Endometrial microvascular endothelial cells (primary cell): ENCODE results near the gene UBTF. TPM values are rescaled to one million over a fixed set of nuclear protein-coding genes. Genes with fewer than 3 reads are reported as not detected.

Source experiments
- total RNA-seq: library from RNA; depleted of rRNA; stranded (reverse); fragments of >200 nt; gene quantifications from one replicate; pipeline ENCODE4 v1.2.3, GENCODE V29; 2015; ENCODE audit errors: inconsistent ontology term

The UBTF gene
- total RNA-seq, 1 donor from 2014 or later, result 46.0 TPM

Other genes starting within 250 kb of the UBTF start
- gene NAGS, start 215.1 kb downstream of the UBTF start, total RNA-seq, result 19.8 TPM
- gene TMEM101, start 204.7 kb downstream of the UBTF start, total RNA-seq, result 43.9 TPM
- 61.8 TPM for gene LSM12, start 153.0 kb downstream of the UBTF start, total RNA-seq
- 65.1 TPM for gene G6PC3, start 148.9 kb downstream of the UBTF start, total RNA-seq
- gene HDAC5, start 96.0 kb downstream of the UBTF start, total RNA-seq, result 6.2 TPM
- 6.1 TPM for gene HROB, start 77.7 kb downstream of the UBTF start, total RNA-seq
- gene ASB16, start 49.0 kb downstream of the UBTF start, total RNA-seq, result not detected
- 49.2 TPM for gene TMUB2, start 32.7 kb downstream of the UBTF start, total RNA-seq
- gene ATXN7L3, start 19.8 kb downstream of the UBTF start, total RNA-seq, result 60.0 TPM
- gene SLC4A1, start 48.5 kb upstream of the UBTF start, total RNA-seq, result not detected
- not detected for gene RUNDC3A, start 88.9 kb upstream of the UBTF start, total RNA-seq
- 149 TPM for gene SLC25A39, start 105.1 kb upstream of the UBTF start, total RNA-seq
- 391 TPM for gene GRN, start 125.6 kb upstream of the UBTF start, total RNA-seq
- 3.3 TPM for gene FAM171A2, start 144.2 kb upstream of the UBTF start, total RNA-seq
- gene ITGA2B, start 170.0 kb upstream of the UBTF start, total RNA-seq, result 0.46 TPM